Panc1 (cell line): ENCODE results near the gene MYL3. TPM values are rescaled to one million over a fixed set of nuclear protein-coding genes. Genes with fewer than 3 reads are reported as not detected.

Source experiments
- ATAC-seq: fragments of 200-7000 bp; cut with Tn5 transposase; 2 replicates; pipeline ENCODE4 v1.9.1; 2020; ENCODE audit warnings: mild to moderate bottlenecking, moderate library complexity
- BruUV-seq: library from RNA; stranded (reverse); fragments of 400-500 nt; replicated peaks from 2 replicates; lab custom pipeline; 2021; lab: Mats Ljungman, UMichigan
- CTCF ChIA-PET: fragments of 300-600 bp; sonication (Branson Sonifier 250); formaldehyde crosslinking; loops from one replicate; lab custom pipeline; 2022; ENCODE audit warnings: antibody characterized with exemption; lab: Charles Lee
- POLR2A ChIA-PET: fragments of 300-600 bp; sonication (Branson Sonifier 250); formaldehyde crosslinking; loops from one replicate; lab custom pipeline; 2022; ENCODE audit warnings: antibody characterized with exemption; lab: Charles Lee
- DNase-seq: peaks from one replicate; pipeline ENCODE4 v3.0.0-alpha.2; 2010; ENCODE audit warnings: low read depth, low spot score
- H3K27ac ChIP-seq: 2 replicates; pipeline ENCODE4 v1.5.1; 2011; ENCODE audit warnings: mild to moderate bottlenecking, low read length, inconsistent platforms
- H3K27me3 ChIP-seq: fragments of 200-500 bp; sonication (Bioruptor generic); 2 replicates; pipeline ENCODE4 v1.6.0; 2014; ENCODE audit warnings: low read length, inconsistent platforms; ENCODE audit not compliant: control insufficient read depth, insufficient read depth
- H3K36me3 ChIP-seq: fragments of 200-500 bp; sonication (Bioruptor generic); 2 replicates; pipeline ENCODE4 v1.5.1; 2014; ENCODE audit warnings: inconsistent platforms, mild to moderate bottlenecking, low read length, moderate library complexity; ENCODE audit not compliant: control insufficient read depth, insufficient read depth
- H3K4me1 ChIP-seq: 2 replicates; pipeline ENCODE4 v1.5.1; 2011; ENCODE audit warnings: inconsistent platforms, mild to moderate bottlenecking, low read length, moderate library complexity; ENCODE audit not compliant: control insufficient read depth, insufficient read depth
- H3K4me3 ChIP-seq, 2 experiments: 2 replicates each; pipeline ENCODE4 v1.5.1; 2011 to 2012; ENCODE audit warnings: low read depth in 2 of 2, low read length in 2 of 2, mild to moderate bottlenecking in 2 of 2, inconsistent platforms in 1 of 2, moderate library complexity in 1 of 2
- H3K9me3 ChIP-seq: fragments of 200-500 bp; sonication (Bioruptor generic); 2 replicates; pipeline ENCODE4 v1.5.1; 2014; ENCODE audit warnings: low read depth, mild to moderate bottlenecking, inconsistent platforms, low read length, moderate library complexity; ENCODE audit not compliant: control insufficient read depth, insufficient read depth
- POLR2AphosphoS5 ChIP-seq: IDR thresholded peaks from 2 replicates; pipeline ENCODE4 v1.6.1; 2012; ENCODE audit warnings: mild to moderate bottlenecking, low read depth, low read length, moderate library complexity
- SIN3A ChIP-seq: IDR thresholded peaks from 2 replicates; pipeline ENCODE4 v1.6.1; 2012; ENCODE audit warnings: low read depth, mild to moderate bottlenecking, low read length, moderate library complexity, borderline replicate concordance; ENCODE audit not compliant: insufficient read depth
- TCF7L2 ChIP-seq: IDR thresholded peaks from 2 replicates; pipeline ENCODE4 v1.6.1; 2011; ENCODE audit warnings: mild to moderate bottlenecking, low read depth, low read length, inconsistent platforms
- in situ Hi-C: cut with HindIII; loops from 2 replicates; pipeline ENCODE4 v1.10.0; 2016; ENCODE audit warnings: low sequenced_read_pairs, low pct_unique_long_range_greater_than_20kb
- intact Hi-C: fragments of 100-400 bp; cut with micrococcal nuclease; formaldehyde crosslinking; loops from one replicate; pipeline ENCODE4 v1.10.0; 2022; ENCODE audit not compliant: unreplicated experiment
- total RNA-seq: library from RNA; stranded (reverse); gene quantifications from one replicate; pipeline ENCODE4 v1.2.1, GENCODE V29; 2021; ENCODE audit not compliant: unreplicated experiment
- TF ChIP-seq, protein P1 (sequence below): fragments of 450-650 bp; IDR thresholded peaks from 2 replicates; pipeline ENCODE4 v1.5.1; 2017; ENCODE audit warnings: mild to moderate bottlenecking
- TF ChIP-seq, protein P2 (sequence below), 2 experiments: IDR thresholded peaks; 2 replicates each; pipeline ENCODE4 v1.6.1; 2011 to 2012; ENCODE audit warnings: low read depth in 2 of 2, control low read depth in 1 of 2, low read length in 1 of 2, mild to moderate bottlenecking in 1 of 2, moderate library complexity in 1 of 2; ENCODE audit not compliant: insufficient read depth in 1 of 2

MYL3 gene
- total RNA-seq, 1 experiment from 2014 or later, result not detected

DNA sequence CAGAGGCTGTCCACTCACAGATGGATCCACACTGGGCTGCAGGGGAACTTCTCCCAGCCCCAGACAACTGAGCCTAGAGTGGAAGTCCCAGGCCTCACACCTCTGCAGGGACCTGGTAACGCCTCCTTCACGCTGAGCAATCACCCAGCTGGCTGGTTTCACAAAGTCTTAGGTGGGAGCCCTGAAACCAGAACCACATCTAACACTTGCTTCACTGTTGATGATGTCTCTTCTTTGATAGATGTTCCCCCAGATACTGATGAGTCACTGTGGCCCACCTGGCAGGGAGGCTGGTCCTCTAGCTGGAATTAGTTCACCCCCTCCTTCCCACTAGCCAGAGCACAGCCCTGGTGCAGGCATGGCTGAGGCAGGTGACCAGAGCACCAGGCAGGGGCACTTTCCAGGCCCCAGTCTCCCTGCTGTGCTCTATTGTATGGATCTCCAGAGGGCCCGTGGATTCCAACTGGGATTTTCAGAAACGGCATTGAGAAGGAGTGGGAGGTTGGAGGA, 33.5 kb downstream of the MYL3 start:
- no TSS peak for BruUV-seq
- H3K9me3 ChIP-seq, result no peaks in the 10 kb centered on the region
- no peaks in the 10 kb centered on the region for H3K4me1 ChIP-seq
- ATAC-seq (no peak), DNase-seq (no peak)
- CTCF ChIA-PET, result no interaction called here
- H3K27ac ChIP-seq, result no peak overlapping the region
- no peaks in the 10 kb centered on the region for H3K27me3 ChIP-seq
- POLR2A ChIA-PET, result no interaction called here
- no peak overlapping the region for H3K4me3 ChIP-seq
- intact Hi-C loops, result no loop called here
- TF ChIP-seq, protein P1, sequence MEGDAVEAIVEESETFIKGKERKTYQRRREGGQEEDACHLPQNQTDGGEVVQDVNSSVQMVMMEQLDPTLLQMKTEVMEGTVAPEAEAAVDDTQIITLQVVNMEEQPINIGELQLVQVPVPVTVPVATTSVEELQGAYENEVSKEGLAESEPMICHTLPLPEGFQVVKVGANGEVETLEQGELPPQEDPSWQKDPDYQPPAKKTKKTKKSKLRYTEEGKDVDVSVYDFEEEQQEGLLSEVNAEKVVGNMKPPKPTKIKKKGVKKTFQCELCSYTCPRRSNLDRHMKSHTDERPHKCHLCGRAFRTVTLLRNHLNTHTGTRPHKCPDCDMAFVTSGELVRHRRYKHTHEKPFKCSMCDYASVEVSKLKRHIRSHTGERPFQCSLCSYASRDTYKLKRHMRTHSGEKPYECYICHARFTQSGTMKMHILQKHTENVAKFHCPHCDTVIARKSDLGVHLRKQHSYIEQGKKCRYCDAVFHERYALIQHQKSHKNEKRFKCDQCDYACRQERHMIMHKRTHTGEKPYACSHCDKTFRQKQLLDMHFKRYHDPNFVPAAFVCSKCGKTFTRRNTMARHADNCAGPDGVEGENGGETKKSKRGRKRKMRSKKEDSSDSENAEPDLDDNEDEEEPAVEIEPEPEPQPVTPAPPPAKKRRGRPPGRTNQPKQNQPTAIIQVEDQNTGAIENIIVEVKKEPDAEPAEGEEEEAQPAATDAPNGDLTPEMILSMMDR, result no peak
- no peak for TF ChIP-seq TCF7L2
- TF ChIP-seq, protein P2, sequence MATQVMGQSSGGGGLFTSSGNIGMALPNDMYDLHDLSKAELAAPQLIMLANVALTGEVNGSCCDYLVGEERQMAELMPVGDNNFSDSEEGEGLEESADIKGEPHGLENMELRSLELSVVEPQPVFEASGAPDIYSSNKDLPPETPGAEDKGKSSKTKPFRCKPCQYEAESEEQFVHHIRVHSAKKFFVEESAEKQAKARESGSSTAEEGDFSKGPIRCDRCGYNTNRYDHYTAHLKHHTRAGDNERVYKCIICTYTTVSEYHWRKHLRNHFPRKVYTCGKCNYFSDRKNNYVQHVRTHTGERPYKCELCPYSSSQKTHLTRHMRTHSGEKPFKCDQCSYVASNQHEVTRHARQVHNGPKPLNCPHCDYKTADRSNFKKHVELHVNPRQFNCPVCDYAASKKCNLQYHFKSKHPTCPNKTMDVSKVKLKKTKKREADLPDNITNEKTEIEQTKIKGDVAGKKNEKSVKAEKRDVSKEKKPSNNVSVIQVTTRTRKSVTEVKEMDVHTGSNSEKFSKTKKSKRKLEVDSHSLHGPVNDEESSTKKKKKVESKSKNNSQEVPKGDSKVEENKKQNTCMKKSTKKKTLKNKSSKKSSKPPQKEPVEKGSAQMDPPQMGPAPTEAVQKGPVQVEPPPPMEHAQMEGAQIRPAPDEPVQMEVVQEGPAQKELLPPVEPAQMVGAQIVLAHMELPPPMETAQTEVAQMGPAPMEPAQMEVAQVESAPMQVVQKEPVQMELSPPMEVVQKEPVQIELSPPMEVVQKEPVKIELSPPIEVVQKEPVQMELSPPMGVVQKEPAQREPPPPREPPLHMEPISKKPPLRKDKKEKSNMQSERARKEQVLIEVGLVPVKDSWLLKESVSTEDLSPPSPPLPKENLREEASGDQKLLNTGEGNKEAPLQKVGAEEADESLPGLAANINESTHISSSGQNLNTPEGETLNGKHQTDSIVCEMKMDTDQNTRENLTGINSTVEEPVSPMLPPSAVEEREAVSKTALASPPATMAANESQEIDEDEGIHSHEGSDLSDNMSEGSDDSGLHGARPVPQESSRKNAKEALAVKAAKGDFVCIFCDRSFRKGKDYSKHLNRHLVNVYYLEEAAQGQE (IDR thresholded peaks at IDR 0.05; ENCODE audit: insufficient read depth in 1 of 2, low read depth in 2 of 2, low read length in 1 of 2), result no peak
- no peak for TF ChIP-seq POLR2AphosphoS5
- no peak for TF ChIP-seq SIN3A
- in situ Hi-C loops, result no loop called here
- H3K36me3 ChIP-seq, result no peaks in the 10 kb centered on the region

DNA sequence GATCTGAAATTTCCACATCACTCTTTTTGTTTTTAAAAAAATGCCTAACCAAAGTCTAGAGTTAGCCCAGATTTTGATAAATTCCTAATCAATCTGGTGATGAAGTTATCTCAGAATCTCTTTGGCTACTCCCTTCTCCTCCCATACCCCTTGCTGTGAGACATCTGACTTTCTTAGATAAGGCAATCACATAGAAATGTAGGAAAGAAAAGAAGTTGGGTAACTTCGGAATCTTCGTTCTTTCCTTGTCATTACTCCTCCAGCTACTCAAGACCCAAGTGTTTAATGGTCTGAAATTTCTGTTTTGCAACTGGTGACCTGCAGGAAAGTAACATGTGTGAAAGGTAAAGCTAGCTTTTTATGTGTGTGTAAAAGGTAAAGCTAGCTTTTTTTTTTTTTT, 37.8 kb downstream of the MYL3 start:
- Histone ChIP-seq H3K4me1 (no peaks in the 10 kb centered on the region), H3K4me3 (no peak overlapping the region), H3K9me3 (no peaks in the 10 kb centered on the region; the same call in 1 of the 2 replicates), H3K36me3 (no peaks in the 10 kb centered on the region), H3K27ac (no peak overlapping the region), H3K27me3 (no peaks in the 10 kb centered on the region)
- DNase-seq (no peak), ATAC-seq (no peak)
- no peak for TF ChIP-seq POLR2AphosphoS5
- TF ChIP-seq SIN3A, result no peak
- TF ChIP-seq, protein P1, result no peak
- TF ChIP-seq, protein P2 (IDR thresholded peaks at IDR 0.05; ENCODE audit: insufficient read depth in 1 of 2, low read depth in 2 of 2, low read length in 1 of 2), result no peak
- no peak for TF ChIP-seq TCF7L2
- in situ Hi-C loops (no loop called here), intact Hi-C loops (no loop called here)
- no TSS peak for BruUV-seq
- POLR2A ChIA-PET, result interaction anchor here (0.6 kb wide), 1 partner anchor 13 kb away, joined by 4 read pairs; no protein-coding TSS in a partner anchor
- CTCF ChIA-PET, result no interaction called here
